HepG2 (cell line): ENCODE results near the gene BTNL3. TPM values are rescaled to one million over a fixed set of nuclear protein-coding genes. Genes with fewer than 3 reads are reported as not detected.
"Not testable (repeated sequence)": the region's sequence is repeated elsewhere in the genome, so short reads cannot be mapped to it uniquely, and the experiment has no call there.

Experiments
- ATAC-seq: fragments of 200-7000 bp; cut with Tn5 transposase; 3 replicates; pipeline ENCODE4 v1.9.1; 2020; ENCODE audit warnings: mild to moderate bottlenecking, moderate library complexity
- BruUV-seq: library from RNA; stranded (reverse); fragments of 400-500 nt; replicated peaks from 2 replicates; lab custom pipeline; 2021; lab: Mats Ljungman, UMichigan
- CTCF ChIA-PET: fragments of 300-600 bp; formaldehyde crosslinking; extraction: SDS; loops from one replicate; lab custom pipeline; 2021; ENCODE audit warnings: low total read pairs, inconsistent platforms, low intra/inter-chr PET ratio; lab: Yijun Ruan, JAX
- POLR2A ChIA-PET: fragments of 350-600 bp; sonication (Branson Sonifier 250); formaldehyde crosslinking; loops from one replicate; lab custom pipeline; 2020; ENCODE audit warnings: antibody characterized with exemption, inconsistent platforms; lab: Yijun Ruan, JAX
- DNase-seq: peaks from one replicate; pipeline ENCODE4 v3.0.0-alpha.2; 2015; ENCODE audit warnings: low spot score
- FAIRE-seq: peaks from 3 replicates; lab custom pipeline; 2011; peaks lifted over from hg19 to GRCh38; lab: Jason Lieb, UNC
- H2AFZ ChIP-seq: one replicate; pipeline ENCODE4 v1.6.1; 2011; ENCODE audit warnings: low read length, inconsistent platforms
- H3K27ac ChIP-seq: fragments of 300-600 bp; 3 replicates; pipeline ENCODE4 v1.8.0; 2011; ENCODE audit warnings: mixed run types, mild to moderate bottlenecking, mixed read lengths, low read length, inconsistent platforms; ENCODE audit not compliant: insufficient read depth; ENCODE audit errors: extremely low read length
- H3K27me3 ChIP-seq, 2 experiments: fragments of 200-600 bp in 1 of 2; 2 replicates in 1 of 2; 3 replicates in 1 of 2; pipeline versions ENCODE4 v1.6.0 to v1.8.0; 2011; ENCODE audit warnings: low read length in 2 of 2, mild to moderate bottlenecking in 2 of 2, moderate library complexity in 2 of 2, inconsistent platforms in 1 of 2; ENCODE audit not compliant: insufficient read depth in 2 of 2, control insufficient read depth in 1 of 2
- H3K36me3 ChIP-seq, 2 experiments: fragments of 200-600 bp in 1 of 2; replicated peaks in 1 of 2; 2 replicates in 1 of 2; 3 replicates in 1 of 2; pipeline versions ENCODE4 v1.5.1 to v1.8.0; 2011; ENCODE audit warnings: low read length in 2 of 2, inconsistent platforms in 1 of 2; ENCODE audit not compliant: insufficient read depth in 2 of 2, control insufficient read depth in 1 of 2
- H3K4me1 ChIP-seq: 2 replicates; pipeline ENCODE4 v1.5.1; 2012; ENCODE audit warnings: low read length, inconsistent platforms; ENCODE audit not compliant: insufficient read depth
- H3K4me2 ChIP-seq: 2 replicates; pipeline ENCODE4 v1.6.0; 2011; ENCODE audit warnings: low read depth, low read length, inconsistent platforms
- H3K4me3 ChIP-seq, 3 experiments: fragments of 200-600 bp in 1 of 3; sonication (generic), shearing (Covaris generic) in 1 of 3; replicated peaks in 1 of 3; 2 replicates each; pipeline ENCODE4 v1.5.1; 2011 to 2016; ENCODE audit warnings: low read length in 3 of 3, inconsistent platforms in 2 of 3, low read depth in 2 of 3, mild to moderate bottlenecking in 2 of 3, control low read depth in 1 of 3, mixed read lengths in 1 of 3; ENCODE audit not compliant: insufficient read depth in 1 of 3
- H3K79me2 ChIP-seq: one replicate; pipeline ENCODE4 v1.6.1; 2011; ENCODE audit warnings: low read length, inconsistent platforms; ENCODE audit not compliant: insufficient read depth
- H3K9ac ChIP-seq: 2 replicates; pipeline ENCODE4 v1.6.0; 2011; ENCODE audit warnings: mild to moderate bottlenecking, low read depth, low read length, inconsistent platforms; ENCODE audit not compliant: insufficient read depth
- H3K9me3 ChIP-seq: 2 replicates; pipeline ENCODE4 v1.5.1; 2012; ENCODE audit warnings: mild to moderate bottlenecking, low read length
- H4K20me1 ChIP-seq: 2 replicates; pipeline ENCODE4 v1.6.0; 2011; ENCODE audit warnings: inconsistent platforms, mild to moderate bottlenecking, low read length, moderate library complexity; ENCODE audit not compliant: insufficient read depth
- CCDC6 ChIP-seq: sonication (generic); formaldehyde crosslinking; IDR thresholded peaks from 2 replicates; pipeline ENCODE4 v1.8.1; 2022; ENCODE audit warnings: mild to moderate bottlenecking, missing genetic modification reagents, moderate library complexity
- WGBS: methylation state at CpG from one replicate; pipeline ENCODE4 v1.1.6; 2017; ENCODE audit warnings: low lambda C conversion rate; 5-methylcytosine and 5-hydroxymethylcytosine counted together
- in situ Hi-C: cut with HindIII; loops from 2 replicates; pipeline ENCODE4 v1.10.0; 2017; ENCODE audit warnings: low pct_unique_long_range_greater_than_20kb; ENCODE audit not compliant: extremely low pct_ligation_motif_present
- intact Hi-C: fragments of 100-400 bp; cut with micrococcal nuclease; formaldehyde crosslinking; loops from one replicate; pipeline ENCODE4 v1.10.0; 2022; ENCODE audit not compliant: unreplicated experiment
- polyA plus RNA-seq, 8 experiments: library from polyadenylated mRNA; depleted of rRNA in 3 of 8; stranded (reverse) in 7 of 8; unstranded in 1 of 8; fragments of >200 nt; fragmentation: Illumina TruSeq in 4 of 8; extraction: Trizol in 4 of 8; gene quantifications; 2 replicates each; pipeline versions ENCODE4 v1.2.1 to v1.2.3, GENCODE V29; 2011 to 2016; ENCODE audit warnings: low read depth in 4 of 8, missing spikeins in 1 of 8, mixed read lengths in 1 of 8; ENCODE audit not compliant: insufficient read depth in 1 of 8
- total RNA-seq, 5 experiments: library from RNA; depleted of rRNA; stranded (reverse); fragments of >200 nt; fragmentation: Illumina TruSeq; extraction: Trizol; gene quantifications; 2 replicates each; pipeline ENCODE4 v1.2.3, GENCODE V29; 2016; ENCODE audit warnings: low read depth in 1 of 5
- TF ChIP-seq, protein P1 (sequence below): IDR thresholded peaks from 2 replicates; pipeline ENCODE4 v1.6.1; 2016; ENCODE audit warnings: mild to moderate bottlenecking, missing biosample characterization, missing genetic modification reagents

Gene BTNL3
- total and polyA plus RNA-seq, 2 of the 13 experiments (the other 11 are each of a cell fraction or from before 2014, with no cell fraction given), result not detected

DNA sequence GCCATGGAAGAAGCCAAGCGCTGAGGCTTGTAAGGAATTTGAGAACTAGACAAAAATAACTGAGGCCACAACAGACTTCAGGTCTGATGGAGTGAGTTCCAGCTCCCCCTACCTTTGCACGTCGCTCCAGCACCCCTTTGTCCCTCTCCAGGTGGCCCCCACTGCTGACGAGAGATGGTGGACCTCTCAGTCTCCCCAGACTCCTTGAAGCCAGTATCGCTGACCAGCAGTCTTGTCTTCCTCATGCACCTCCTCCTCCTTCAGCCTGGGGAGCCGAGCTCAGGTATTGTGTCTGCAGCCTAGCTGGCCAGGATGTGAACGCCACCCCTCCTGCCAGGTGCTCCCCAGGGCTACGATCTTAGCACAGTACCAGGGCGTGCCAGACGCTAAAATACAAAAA is 56.7 kb downstream of the BTNL3 start:
- ChIA-PET CTCF (no interaction called here), POLR2A (no interaction called here)
- FAIRE-seq (no peak), DNase-seq (no peak), ATAC-seq (no peak)
- Histone ChIP-seq H3K36me3 (no peaks in the 10 kb centered on the region), H3K27ac (no peak overlapping the region), H3K9ac (no peak overlapping the region), H3K27me3 (peaks cover 0 to 70% of the 10 kb centered on the region in 2 experiments; a peak in 4 of 5 replicates), H3K4me2 (no peak overlapping the region), H3K4me1 (no peaks in the 10 kb centered on the region), H3K9me3 (no peaks in the 10 kb centered on the region), H3K79me2 (no peaks in the 10 kb centered on the region), H2AFZ (no peak overlapping the region), H3K4me3 (no peak overlapping the region), H4K20me1 (no peaks in the 10 kb centered on the region)
- WGBS, result 3% methylated on average over 5 of the region's 10 CpGs
- in situ Hi-C loops (no loop called here), intact Hi-C loops (no loop called here)
- BruUV-seq, result no TSS peak
- TF ChIP-seq CCDC6 (CRISPR knock-in tag), result no peak
- TF ChIP-seq, protein P1, sequence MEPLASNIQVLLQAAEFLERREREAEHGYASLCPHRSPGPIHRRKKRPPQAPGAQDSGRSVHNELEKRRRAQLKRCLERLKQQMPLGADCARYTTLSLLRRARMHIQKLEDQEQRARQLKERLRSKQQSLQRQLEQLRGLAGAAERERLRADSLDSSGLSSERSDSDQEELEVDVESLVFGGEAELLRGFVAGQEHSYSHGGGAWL (CRISPR knock-in tag), result no peak

DNA sequence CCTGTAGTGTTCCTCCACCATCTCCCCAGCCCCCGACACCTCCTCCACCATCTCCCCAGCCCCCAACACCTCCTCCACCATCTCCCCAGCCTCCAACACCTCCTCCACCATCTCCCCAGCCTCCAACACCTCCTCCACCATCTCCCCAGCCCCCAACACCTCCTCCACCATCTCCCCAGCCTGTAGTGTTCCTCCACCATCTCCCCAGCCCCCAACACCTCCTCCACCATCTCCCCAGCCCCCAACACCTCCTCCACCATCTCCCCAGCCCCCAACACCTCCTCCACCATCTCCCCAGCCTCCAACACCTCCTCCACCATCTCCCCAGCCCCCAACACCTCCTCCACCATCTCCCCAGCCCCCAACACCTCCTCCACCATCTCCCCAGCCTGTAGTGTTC is 57.2 kb downstream of the BTNL3 start:
- 0% methylated on average over 1 of the region's 1 CpG for WGBS
- H3K27ac ChIP-seq, in situ Hi-C loops, BruUV-seq, CTCF ChIA-PET, H3K79me2 ChIP-seq, H2AFZ ChIP-seq, H3K4me3 ChIP-seq, POLR2A ChIA-PET, H3K4me1 ChIP-seq, H3K36me3 ChIP-seq, intact Hi-C loops, FAIRE-seq, H3K9me3 ChIP-seq, ATAC-seq, H3K4me2 ChIP-seq, DNase-seq, H4K20me1 ChIP-seq, H3K9ac ChIP-seq: not testable (repeated sequence)
- H3K27me3 ChIP-seq, result peaks cover 0 to 68% of the 10 kb centered on the region in 2 experiments; a peak in 4 of 5 replicates
